Lower leg skin (tissue), 3 donors: ENCODE data around the gene PNPLA3.

Experiments
- POLR2A ChIP-seq, 2 donors: fragments of 450-650 bp; IDR thresholded peaks; one replicate each; pipeline ENCODE4 v1.6.1; 2016 to 2017; ENCODE audit warnings: antibody characterized with exemption in 2 of 2, mild to moderate bottlenecking in 1 of 2, moderate library complexity in 1 of 2
- TF ChIP-seq, protein P1 (sequence below), 3 donors: fragments of 450-650 bp; IDR thresholded peaks; one replicate each; pipeline ENCODE4 v1.5.1; 2016; ENCODE audit warnings: antibody characterized with exemption in 3 of 3, mild to moderate bottlenecking in 3 of 3, moderate library complexity in 2 of 3

DNA sequence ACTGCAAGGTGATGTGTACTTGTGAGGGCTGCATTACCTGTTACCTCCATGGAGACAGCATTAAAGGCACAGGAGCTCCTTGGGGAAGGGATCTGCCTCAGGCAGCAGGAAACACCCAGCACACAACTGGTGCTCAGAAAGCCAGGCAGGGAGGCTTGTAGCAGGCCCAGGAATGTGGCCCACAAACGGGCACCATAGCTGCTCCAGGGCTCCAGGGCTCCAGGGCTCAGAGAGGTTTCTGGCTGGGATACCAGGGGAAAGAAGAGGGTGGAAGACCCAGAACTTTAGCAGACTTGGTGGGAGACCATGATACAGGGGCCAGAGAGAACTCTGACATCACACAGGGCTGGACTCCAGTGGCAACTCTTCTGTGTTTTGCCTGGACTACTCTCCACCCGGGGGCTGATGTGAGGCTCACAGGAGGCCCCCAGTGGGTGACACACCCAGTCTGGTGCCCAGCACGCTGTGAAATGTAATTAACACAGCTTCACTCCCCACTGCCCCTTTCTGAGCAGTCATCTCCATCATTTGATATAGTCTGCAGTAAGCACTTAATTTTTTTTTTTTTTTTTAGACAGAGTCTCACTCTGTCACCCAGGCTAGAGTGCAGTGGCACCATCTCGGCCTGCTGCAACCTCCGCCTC lies 46.6 kb upstream of the PNPLA3 start:
- TF ChIP-seq, protein P1, sequence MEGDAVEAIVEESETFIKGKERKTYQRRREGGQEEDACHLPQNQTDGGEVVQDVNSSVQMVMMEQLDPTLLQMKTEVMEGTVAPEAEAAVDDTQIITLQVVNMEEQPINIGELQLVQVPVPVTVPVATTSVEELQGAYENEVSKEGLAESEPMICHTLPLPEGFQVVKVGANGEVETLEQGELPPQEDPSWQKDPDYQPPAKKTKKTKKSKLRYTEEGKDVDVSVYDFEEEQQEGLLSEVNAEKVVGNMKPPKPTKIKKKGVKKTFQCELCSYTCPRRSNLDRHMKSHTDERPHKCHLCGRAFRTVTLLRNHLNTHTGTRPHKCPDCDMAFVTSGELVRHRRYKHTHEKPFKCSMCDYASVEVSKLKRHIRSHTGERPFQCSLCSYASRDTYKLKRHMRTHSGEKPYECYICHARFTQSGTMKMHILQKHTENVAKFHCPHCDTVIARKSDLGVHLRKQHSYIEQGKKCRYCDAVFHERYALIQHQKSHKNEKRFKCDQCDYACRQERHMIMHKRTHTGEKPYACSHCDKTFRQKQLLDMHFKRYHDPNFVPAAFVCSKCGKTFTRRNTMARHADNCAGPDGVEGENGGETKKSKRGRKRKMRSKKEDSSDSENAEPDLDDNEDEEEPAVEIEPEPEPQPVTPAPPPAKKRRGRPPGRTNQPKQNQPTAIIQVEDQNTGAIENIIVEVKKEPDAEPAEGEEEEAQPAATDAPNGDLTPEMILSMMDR (IDR thresholded peaks at IDR 0.05) = no peak
- TF ChIP-seq POLR2A (IDR thresholded peaks at IDR 0.05) = no peak
